Endometrium (tissue), 2 donors: Measurements from ENCODE around the gene ALDH3A1.

ENCODE experiments used
- FAIRE-seq: peaks from 2 replicates; lab custom pipeline; 2012; peaks lifted over from hg19 to GRCh38; lab: Jason Lieb, UNC
- donor health status: control.
- donor health status: control.

ALDH3A1 gene

DNA sequence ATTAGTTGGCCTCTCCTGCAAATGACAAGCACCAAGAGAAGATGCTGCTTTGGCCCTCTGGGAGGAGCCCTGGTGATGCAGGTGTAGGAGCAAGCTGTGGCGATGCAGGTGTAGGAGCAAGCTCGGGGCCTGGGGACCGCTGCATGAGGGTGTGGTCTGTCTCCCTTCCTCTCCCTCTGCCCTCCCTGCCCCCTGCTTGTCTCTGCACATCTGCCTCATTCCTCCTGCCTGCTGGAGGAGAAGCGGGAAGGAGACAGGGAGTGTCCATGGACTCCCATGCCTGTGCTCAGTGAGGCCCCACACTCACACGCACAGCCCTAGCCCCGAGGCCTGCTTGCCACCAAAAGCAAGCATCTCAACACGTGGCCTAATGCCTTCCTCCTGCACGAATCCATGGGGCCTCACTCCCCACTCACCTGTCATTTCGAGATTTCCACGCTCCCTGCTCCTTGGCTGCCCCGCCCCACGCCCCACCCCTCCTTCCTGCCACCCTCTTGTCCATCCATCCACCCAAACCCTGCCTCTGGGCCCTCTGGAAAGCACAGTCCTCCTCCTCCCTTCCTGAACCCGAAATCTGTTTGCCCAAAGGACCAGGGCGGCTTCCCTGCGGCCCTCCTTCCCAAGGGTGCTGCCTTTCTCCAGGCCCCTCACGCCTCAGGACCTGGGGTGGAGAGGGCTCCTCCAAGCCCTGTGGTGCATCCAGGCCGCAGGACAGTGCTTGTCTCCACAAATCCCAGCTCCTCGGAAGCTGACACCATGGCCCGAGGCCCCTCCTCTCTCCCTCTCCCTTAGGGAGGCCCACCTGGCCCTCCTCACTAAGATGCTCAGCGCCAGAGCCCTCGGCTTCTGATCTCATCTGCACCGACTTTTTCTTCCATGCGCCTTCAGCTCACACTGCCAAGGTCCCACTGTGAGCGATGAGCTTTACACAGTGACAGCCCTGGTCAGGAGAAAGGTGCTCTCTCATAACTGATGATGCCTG, 11.8 kb upstream of the ALDH3A1 start:
- FAIRE-seq, result no peak

DNA sequence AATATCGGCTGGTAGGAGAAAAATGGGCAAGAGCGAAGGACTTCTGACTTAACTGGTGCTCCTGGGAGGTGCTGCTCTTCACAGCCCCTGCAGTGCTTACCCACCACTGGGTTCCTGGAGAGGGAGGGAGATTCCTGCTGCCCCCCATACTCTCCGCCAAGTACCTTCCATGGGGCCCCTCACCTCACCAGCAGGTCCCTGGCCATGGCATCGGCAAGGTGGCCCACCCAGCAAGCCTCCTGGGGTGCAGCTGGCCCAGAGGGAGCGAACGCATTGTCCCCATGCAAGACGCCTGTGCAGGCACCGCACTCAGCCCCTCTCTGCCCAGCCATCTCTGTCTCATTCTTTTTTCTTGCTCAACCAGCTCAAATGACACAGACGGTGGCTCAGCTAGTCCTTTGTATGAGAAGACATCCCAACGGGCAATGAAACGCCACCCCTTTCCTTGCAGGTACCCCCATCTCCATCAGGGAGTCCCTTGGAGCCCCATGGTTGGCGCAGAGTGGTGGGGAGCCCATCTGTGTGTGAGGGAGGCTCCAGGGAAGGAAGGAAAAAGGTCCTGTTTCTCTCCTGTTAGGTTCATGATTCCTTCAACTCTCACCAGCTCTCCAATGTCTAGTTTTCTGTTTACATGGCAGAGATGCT, 9.6 kb upstream of the ALDH3A1 start:
- no peak for FAIRE-seq

DNA sequence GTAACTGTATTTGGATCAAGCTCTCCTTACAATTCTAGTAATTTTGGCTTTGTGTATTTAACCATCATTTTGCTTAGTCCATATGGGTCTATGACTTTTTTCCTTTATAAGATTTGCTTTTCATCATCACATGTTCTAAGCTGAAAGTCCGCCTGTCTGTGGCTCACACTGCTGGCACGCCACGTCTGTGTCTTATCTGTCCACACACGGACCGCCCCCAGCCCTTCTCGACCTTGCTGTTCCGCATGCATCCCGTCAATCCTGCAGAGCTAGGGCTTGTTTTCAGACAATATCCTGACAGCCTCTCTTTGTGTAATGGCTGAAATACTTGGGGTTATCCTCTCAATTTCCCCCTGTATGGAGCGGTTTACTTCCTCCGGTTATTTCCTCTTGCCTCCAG, 8.4 kb upstream of the ALDH3A1 start:
- no peak for FAIRE-seq

DNA sequence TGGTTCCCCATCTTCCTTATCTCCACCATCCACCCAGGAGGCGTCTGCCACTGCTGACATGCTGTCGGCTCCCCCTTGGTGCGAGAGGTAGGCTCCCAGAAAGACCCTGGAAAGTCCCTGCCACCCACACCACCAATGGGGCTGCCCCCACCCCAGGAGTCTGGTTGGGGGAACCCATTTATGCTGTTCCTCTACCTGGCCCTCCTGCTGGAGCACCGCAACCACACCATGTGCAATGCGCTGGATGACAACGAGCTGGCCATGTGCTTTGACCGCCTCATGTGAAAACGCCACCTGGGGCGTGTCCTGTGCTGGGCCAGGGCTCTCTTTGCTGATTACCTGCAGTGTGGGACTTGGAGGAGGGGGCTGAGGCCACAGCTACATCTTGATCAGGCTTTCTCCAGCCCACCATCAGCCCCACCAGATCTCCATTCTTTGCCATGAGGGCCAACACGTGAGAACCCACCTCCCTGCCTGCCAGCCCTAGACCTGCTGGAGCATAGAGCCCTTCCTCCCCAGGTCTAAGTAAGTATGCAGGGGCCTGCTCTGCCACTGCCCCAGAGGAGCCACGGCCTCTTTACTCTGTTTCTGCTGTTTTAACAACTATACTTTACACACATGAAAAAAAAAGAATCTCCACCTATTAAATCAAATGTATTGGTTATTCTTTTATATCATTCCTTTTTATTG, 7.9 kb upstream of the ALDH3A1 start:
- no peak for FAIRE-seq

DNA sequence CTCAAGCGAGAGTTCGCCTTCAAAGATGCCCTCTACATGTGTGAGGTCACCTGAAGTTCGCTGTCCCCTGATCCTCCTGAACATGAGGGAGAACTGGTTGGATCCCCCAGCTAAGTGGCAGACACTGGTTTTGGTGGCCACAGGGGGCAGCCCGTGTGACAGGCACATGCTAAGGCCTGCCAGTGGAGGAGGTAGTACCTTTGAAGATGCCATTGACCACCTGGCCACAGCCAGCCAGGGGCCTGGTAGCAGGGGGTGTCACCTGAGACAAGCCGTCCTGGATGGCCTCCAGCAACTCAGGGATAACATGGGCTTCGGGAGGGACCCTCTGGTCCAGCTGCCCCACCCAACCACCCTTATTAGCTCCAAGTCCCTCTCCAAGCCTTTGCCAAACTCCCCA, 7.3 kb upstream of the ALDH3A1 start:
- no peak for FAIRE-seq

DNA sequence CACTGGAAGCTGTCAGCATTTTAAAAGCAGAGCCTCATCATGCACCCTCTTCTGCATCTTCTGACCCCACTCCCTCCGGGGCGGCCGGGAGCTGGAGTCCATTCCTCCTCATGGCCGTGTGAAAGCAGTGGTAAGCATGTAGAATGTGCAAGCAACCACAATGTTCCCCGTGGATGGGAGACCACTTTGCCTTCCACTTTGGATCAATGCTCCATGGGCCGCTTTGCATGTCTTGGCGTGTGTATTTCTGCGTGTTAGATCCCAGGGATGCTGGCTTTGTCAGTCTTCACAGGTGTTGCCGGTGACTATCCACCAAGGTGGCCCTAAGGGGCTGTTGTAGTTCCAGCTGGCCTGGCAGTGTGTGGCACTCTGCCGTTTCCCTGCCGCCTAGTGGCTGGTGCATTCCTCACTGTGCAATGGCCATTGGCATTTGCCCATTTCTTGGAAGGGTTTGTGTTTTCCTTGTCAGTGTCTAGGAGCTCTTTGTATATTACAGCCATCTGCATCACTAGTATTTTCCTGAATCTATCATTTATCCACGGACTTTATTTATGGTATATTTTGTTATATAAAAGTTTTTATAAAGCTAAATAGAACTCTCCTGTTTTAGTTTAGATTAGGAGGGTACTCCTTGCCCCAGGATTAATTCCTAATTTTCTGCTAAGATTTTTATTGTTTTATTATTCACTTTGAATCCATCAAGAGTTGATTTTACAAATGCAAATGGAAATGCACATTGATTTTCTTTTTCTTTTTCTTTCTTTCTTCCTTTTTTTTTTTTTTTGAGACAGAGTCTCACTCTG, 5.8 kb upstream of the ALDH3A1 start:
- FAIRE-seq, result no peak

DNA sequence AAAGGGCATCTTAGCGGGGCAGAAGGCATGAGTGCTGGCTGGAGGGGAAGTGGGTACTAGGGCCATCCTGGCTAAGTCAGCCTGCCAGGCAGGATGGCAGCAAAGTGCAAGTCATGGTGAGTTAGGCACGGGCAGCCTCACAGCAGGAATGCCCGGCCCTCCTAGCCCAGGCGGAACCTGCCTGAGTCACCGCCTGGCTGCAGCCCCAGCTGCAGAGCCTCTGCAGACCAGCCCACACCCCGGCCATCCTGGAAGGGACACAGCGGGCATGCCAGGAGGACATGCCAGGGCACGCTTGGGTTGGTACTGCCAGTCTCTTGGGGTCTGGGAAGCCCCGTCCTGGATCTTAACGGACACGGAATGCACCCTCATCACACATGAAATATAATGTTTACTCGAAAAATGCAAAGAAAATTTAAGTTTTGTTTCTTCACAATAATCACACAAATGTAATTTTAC, 5.0 kb upstream of the ALDH3A1 start:
- FAIRE-seq, result no peak

DNA sequence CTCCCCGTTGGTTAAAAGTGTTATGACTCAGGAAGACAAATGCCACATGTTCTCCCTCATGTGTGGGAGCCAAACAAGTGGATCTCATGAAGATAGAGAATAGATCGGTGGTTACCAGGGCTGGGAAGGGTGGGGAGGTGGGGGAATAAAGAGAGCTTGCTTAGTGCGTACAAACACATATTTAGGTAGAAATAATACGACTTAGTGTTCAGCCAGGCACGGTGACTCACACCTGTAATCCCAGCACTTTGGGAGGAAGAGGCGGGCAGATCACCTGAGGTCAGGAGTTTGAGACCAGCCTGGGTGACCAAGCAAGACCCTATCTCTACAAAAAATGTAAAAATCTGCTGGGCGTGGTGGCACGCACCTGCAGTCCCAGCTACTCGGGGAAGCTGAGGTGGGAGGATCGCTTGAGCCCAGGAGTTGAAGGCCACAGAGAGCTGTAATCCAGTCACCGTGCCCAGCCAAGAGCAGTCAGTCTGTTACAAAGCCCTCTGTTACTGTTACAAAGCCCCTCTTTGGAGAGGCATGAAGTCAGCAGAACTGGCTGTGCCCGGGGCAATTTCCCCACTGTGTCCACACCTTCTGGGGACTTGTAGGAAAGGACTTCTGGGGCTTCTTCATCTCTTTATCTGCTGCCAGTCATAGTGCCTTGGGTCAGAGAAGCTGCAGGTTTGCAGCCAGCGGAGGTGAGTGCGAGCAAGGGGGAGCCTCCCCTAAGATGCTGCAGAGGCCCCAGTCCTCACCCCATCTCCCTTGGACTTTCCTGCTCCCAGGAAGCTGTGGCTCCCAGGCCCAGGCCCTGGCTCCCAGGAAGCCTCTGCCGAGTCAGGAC, 4.3 kb upstream of the ALDH3A1 start:
- FAIRE-seq, result no peak

DNA sequence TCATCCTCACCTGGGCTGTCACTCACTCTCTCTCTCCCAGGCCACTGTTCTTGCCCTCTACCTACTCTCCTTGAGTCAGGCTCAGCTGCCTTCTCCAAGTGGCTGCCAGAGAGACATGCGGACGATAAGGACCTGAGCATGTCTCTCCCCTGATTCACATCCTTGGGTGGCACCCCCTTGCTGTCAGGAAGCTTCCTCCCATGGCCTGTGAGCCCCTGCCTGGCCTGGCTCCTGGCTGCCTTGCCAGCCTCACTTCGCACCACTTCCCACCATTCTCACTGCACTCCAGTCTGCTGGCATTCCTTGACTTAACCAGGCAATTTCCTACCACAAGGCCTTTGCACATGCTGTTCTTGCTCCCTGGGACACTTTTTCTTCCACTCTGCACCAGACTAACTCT, 2.7 kb upstream of the ALDH3A1 start:
- no peak for FAIRE-seq

DNA sequence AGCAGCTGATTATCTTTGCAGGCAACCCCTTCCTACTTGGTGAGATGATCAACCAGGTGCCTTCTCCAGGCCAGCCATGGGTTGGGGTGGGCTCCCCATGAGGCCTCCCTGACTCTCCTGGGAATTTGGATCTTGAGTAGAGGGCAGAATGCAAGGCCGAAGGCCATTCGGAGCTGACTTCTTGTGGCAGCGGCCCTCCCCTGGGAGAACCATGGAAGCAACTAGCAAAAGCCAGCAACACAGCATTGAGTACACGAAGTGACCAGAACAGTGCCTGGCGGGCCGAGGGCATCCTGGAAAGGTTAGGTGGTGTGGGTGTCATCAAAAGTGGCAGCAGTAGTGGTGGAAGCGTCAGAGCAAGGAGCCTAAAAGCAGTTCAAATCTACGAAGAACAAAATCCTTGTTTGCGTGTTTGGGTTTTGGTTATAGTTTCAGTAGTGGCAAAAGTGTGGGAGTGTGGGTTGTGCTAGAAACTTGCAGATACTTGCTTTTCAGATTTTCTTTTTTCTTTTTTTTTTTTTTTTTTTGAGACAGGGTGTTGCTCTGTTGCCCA, 2.0 kb upstream of the ALDH3A1 start:
- FAIRE-seq, result no peak

DNA sequence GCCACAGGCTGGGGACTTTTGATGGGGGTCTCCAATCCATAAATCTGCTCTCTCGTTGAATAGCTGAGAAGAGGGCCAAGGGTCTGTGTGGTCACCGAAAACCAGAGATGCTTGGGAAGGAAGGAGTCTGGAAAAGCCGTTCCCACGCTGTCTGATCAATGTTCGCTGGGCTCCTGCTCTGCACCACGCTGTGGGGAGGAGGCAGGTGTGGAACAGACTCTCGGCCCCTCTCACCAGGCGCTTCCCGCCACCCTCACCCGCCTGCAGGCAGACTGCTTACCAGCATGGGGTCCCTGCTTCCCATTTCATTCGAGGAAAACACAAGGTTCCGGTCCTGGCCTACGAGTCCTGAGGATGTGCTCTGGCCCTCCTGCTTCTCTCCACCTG, 702 bp upstream of the ALDH3A1 start:
- no peak for FAIRE-seq

DNA sequence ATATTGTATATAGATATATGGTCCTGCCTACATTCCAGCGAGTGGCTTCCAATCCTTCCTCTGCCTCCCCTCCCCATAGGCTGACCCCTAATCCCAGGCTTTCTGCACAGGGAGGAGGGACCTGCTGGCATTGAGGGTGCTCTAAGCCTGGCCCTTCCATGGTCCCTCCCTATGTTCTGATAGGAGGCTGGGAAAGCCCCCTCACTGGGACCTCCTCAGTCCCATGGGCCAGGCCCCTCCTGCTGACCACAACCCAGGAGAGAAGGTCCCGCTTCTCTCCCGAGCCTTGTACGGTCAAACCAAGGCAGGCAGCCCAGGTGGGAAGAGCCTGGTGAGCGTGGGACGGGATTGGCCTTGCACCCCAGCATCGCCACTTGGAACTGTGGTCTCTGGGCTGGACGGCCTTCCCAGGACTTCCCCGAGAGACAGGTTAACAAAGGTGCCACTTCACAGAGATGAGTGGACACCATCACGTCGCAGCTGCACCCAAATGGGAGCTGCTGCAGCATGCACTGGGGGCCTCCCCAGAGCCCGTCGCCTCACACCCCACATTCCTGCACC, 859 bp downstream of the ALDH3A1 start:
- FAIRE-seq, result no peak

DNA sequence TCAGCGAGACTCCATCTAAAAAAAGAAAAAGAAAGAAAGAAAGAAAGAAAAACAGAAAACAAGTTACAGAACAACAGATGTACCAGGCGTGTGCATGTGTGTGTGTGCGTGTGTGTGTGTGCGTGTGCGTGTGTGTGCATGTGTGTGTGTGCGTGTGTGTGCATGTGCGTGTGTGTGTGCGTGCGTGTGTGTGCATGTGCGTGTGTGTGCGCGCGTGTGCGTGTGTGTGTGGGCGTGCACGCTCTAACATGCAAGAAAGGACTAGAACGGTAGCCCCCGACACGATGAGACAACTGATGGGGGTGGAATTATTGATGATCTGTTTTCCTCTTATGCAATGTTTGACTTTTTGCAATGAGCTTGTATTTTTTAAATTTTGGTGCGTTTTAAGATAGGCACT, 1.6 kb downstream of the ALDH3A1 start:
- FAIRE-seq, result no peak

DNA sequence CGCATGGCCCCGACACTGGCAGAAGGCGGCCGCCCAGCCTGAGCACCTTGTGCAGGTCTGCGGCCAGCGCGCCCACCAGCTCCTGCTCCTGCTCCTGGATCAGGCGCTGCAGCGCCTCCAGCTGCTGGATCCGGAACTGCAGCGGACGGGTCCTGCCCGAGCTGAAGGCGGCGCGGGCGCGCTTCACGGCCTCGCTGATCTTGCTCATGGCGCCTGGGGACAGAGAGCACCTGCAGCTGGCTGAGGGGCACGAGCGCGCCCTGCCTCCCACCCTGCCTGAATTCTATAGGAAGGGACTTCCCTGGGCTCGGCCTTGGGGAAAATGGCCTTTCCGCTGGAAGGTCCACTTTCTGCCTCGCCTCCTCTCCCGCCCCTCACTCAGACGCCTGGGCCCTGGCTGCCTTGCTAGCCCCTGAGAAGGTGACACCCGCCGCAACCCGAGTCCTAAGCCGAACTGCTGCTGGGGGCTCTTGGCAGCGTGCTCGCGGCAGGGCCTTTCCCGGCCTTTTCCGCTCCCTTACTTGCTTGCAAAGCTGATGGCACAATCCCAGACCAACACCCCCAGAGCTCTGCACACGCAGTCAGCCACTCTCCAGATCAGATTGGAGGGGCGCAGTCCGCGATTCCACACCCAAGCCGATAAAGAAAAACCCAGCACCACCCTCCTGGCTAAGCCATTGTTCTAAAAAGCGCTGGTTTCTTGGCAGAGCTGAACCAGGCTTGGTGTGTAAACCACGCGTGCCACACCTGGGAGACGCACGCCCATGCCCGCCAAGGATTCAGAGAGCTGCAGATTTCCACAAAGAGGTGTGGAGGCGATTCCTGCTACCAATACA, 3.0 kb downstream of the ALDH3A1 start:
- no peak for FAIRE-seq

DNA sequence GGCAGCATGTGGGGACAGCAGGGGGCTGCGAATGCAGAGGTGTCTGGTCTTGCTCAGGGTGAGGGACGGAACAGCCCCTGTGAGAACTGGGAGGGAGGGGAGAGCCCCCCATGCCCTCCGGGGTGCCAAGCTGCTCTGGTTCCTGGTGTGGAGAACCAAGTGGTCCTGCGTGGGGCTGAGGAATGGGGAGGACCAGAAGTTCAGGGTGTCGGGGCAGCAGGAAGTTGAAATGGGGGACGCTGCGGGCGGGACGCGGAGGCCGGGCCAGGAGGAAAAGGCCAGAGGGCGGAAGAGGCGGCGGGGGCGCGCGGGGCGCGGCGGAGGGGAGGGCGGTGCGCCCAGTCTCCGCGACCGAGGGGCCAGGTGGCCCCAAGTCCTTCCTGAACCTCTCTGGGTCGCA, 3.6 kb downstream of the ALDH3A1 start:
- FAIRE-seq, result no peak

DNA sequence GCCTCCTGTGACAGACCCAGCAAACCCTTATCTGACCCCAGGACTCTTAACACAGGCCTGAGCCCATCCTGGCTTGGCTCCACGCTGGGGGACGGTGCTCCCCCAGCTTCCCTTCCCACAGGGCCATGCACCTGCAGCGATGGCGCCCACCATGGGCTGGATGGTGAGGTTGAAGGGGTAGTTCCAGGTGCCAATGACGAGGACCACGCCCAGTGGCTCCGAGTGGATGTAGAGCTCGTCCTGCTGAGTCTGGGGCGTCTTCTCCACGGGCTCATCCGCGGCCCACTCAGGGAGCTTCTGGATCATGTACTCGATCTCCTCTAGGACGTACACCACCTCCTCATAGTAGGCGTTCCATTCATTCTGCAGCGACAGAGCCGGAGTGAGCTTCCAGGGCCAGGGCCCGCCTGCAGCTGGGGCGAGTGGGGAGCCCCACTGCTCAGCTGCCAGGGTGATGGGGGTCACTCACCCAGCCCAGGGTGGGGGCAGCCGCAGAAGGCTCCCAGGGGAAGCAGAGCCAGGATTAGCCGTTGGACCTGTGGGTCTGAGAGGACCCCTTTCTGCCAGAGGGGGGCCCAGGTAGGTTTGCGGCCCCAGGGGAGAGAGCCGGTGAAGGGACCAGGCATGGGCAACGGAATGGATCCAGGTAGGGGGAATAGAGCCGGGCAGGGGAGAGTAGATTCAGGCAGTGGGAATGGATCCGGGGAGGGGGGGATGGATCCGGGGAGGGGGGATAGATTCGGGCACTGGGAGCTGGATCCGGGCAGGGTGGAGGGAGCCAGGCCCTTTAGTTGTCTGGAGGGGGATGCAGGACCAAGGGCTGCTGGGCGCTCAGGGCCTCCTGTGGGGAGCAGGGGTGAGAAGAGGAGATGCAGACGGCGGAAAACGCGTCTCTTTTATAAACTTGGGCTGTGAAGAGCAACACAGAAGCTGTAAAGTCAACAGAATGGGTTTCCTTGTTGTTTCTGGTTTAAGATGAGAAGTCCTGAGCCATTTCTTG, 4.7 kb downstream of the ALDH3A1 start:
- no peak for FAIRE-seq

DNA sequence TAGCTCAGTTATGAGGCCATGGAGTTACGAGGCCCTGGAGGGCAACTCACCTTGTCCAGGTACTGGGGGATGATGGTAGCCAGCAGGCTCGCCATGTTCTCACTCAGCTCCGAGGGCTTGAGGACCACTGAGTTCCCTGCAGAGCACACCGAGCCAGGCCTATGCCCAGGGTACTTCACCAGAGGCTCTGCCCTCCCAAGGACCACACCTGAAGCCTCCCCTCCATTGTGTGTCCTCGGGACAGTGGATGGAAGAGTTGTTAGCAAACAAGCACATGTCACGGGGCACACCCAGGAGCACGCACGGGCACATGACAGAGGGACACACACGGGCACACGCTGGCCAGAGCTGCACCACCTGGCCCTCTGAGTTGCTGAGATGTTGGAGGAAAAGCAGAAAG, 5.6 kb downstream of the ALDH3A1 start:
- no peak for FAIRE-seq

DNA sequence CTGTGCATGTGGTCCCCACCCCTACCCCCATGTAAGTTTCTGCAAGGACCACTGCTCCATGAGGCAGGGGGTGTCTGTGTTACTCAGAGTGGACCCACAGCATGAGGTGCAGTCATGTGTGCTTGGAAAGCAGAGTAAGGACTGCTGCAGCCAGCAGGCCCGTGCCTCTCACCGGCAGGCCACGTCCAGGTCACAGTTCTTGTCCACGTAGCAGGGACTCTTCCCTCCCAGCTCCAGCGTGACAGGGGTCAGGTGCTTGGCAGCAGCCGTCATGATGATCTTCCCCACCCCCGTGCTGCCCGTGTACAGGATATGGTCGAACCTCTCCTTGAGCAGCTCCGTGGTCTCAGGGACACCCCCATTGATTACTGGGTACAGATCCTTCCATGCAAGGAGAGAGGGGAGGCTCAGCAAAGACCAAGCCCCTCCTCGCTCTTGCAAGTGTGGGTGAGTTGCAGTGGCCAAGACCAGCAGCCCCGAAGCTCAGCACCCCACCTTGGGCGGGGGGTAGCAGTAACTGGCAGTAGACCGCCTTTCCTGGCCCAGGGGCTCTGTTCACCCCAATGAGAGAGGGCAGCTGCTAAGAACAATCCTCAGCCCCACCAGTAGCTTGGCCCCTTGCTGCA, 6.2 kb downstream of the ALDH3A1 start:
- no peak for FAIRE-seq
